Activated CD4-positive, alpha-beta T cell treated with anti-CD3 and anti-CD28 coated beads, Interleukin-2, Interleukin-6, amounts not matched to agents 100 ng/mL and 50 ng/mL, durations not matched to agents 16 hours and 8 hours (primary cell): ENCODE measurements around the gene CNR1.
A peak's percentile ranks its signal among the peaks of the same experiment; 100 is the strongest.

Experiments used
- DNase-seq: peaks from one replicate; pipeline ENCODE4 v3.0.0-alpha.2; 2020

Gene CNR1

GRCh38 chr6:88143421-88144157, 22.6 kb downstream of the CNR1 start:
- no peak for DNase-seq

GRCh38 chr6:88142297-88142668, 23.9 kb downstream of the CNR1 start:
- no peak for DNase-seq

GRCh38 chr6:88141561-88142296, 24.4 kb downstream of the CNR1 start:
- no peak for DNase-seq

- no peak for DNase-seq
Measured at GRCh38 chr6:88137915-88138314, 28.2 kb downstream of the CNR1 start.

- DNase-seq, result no peak
Measured at GRCh38 chr6:88135578-88136114, 30.5 kb downstream of the CNR1 start.

GRCh38 chr6:88134575-88134974, 31.6 kb downstream of the CNR1 start:
- no peak for DNase-seq

- DNase-seq, result no peak
Measured at GRCh38 chr6:88133718-88134117, 32.4 kb downstream of the CNR1 start.

- peak; percentile 2 for DNase-seq
Measured at GRCh38 chr6:88124925-88125557, 41.1 kb downstream of the CNR1 start.

- no peak for DNase-seq
Measured at GRCh38 chr6:88120635-88121034, 45.5 kb downstream of the CNR1 start.

- DNase-seq, result no peak
Measured at GRCh38 chr6:88119769-88120168, 46.4 kb downstream of the CNR1 start.

GRCh38 chr6:88116276-88116675, 49.9 kb downstream of the CNR1 start:
- no peak for DNase-seq

GRCh38 chr6:88115307-88115706, 50.8 kb downstream of the CNR1 start:
- DNase-seq, result no peak

GRCh38 chr6:88114838-88115237, 51.3 kb downstream of the CNR1 start:
- no peak for DNase-seq

- no peak for DNase-seq
Measured at GRCh38 chr6:88111991-88112390, 54.2 kb downstream of the CNR1 start.

GRCh38 chr6:88107241-88107640, 58.9 kb downstream of the CNR1 start:
- no peak for DNase-seq

- DNase-seq, result no peak
Measured at GRCh38 chr6:88105741-88106340, 60.3 kb downstream of the CNR1 start.
